Neural cell (in vitro differentiated cells): Measurements from ENCODE around the gene NKAIN4. TPM values are rescaled to one million over a fixed set of nuclear protein-coding genes. Genes with fewer than 3 reads are reported as not detected.

ENCODE experiments used
- H2AFZ ChIP-seq: fragments of 200-600, 300-800 bp; sonication (generic), shearing (Covaris generic); 2 replicates; pipeline ENCODE4 v1.6.0; 2014; ENCODE audit warnings: low read depth, mild to moderate bottlenecking, antibody characterized with exemption, low read length, moderate library complexity
- H3F3A ChIP-seq: fragments of 200-600 bp; shearing (Covaris generic); 2 replicates; pipeline ENCODE4 v1.6.1; 2016; ENCODE audit warnings: mild to moderate bottlenecking, moderate library complexity, mixed read lengths, antibody characterized with exemption, low read length; ENCODE audit not compliant: insufficient read depth, poor library complexity, severe bottlenecking
- H3K27ac ChIP-seq: fragments of 200-600, 300-800 bp; sonication (generic), shearing (Covaris generic); 2 replicates; pipeline ENCODE4 v1.5.1; 2014; ENCODE audit warnings: mild to moderate bottlenecking, low read length, moderate library complexity
- H3K27me3 ChIP-seq: fragments of 300-800, 200-600 bp; sonication (generic), shearing (Covaris generic); 2 replicates; pipeline ENCODE4 v1.6.0; 2014; ENCODE audit warnings: mild to moderate bottlenecking, low read depth, low read length, moderate library complexity; ENCODE audit not compliant: insufficient read depth
- H3K36me3 ChIP-seq: fragments of 300-800, 200-600 bp; sonication (generic), shearing (Covaris generic); 2 replicates; pipeline ENCODE4 v1.5.1; 2014; ENCODE audit warnings: mild to moderate bottlenecking, antibody characterized with exemption, low read length, moderate library complexity; ENCODE audit not compliant: insufficient read depth
- H3K4me2 ChIP-seq: fragments of 300-800, 200-600 bp; sonication (generic), shearing (Covaris generic); 2 replicates; pipeline ENCODE4 v1.6.0; 2014; ENCODE audit warnings: mild to moderate bottlenecking, low read length
- H3K4me3 ChIP-seq: fragments of 300-800, 200-600 bp; sonication (generic), shearing (Covaris generic); 2 replicates; pipeline ENCODE4 v1.5.1; 2014; ENCODE audit warnings: mild to moderate bottlenecking, low read length, moderate library complexity
- H3K79me2 ChIP-seq: fragments of 200-600 bp; shearing (Covaris generic); replicated peaks from 2 replicates; pipeline ENCODE4 v1.6.0; 2014; ENCODE audit warnings: mild to moderate bottlenecking, low read length, moderate library complexity; ENCODE audit not compliant: insufficient read depth
- H3K9ac ChIP-seq: fragments of 300-800, 200-600 bp; sonication (generic), shearing (Covaris generic); 2 replicates; pipeline ENCODE4 v1.6.1; 2016; ENCODE audit warnings: mild to moderate bottlenecking, low read length, mixed read lengths
- H3K9me2 ChIP-seq: fragments of 200-600 bp; shearing (Covaris generic); 2 replicates; pipeline ENCODE4 v1.6.1; 2016; ENCODE audit warnings: mild to moderate bottlenecking, low read length, mixed read lengths; ENCODE audit not compliant: insufficient read depth
- H3K9me3 ChIP-seq: fragments of 200-600, 300-800 bp; sonication (generic), shearing (Covaris generic); 2 replicates; pipeline ENCODE4 v1.6.1; 2016; ENCODE audit warnings: mild to moderate bottlenecking, mixed run types, low read length, moderate library complexity, mixed read lengths
- H4K20me1 ChIP-seq: fragments of 200-600 bp; shearing (Covaris generic); 2 replicates; pipeline ENCODE4 v1.6.1; 2016; ENCODE audit warnings: mild to moderate bottlenecking, mixed run types; ENCODE audit not compliant: insufficient read depth
- CTCF ChIP-seq: fragments of 450-650 bp; IDR thresholded peaks from 2 replicates; pipeline ENCODE4 v1.5.1; 2014; ENCODE audit warnings: antibody characterized with exemption, mild to moderate bottlenecking, moderate library complexity; ENCODE audit not compliant: poor library complexity, severe bottlenecking
- EP300 ChIP-seq: fragments of 450-650 bp; conservative IDR thresholded peaks from 2 replicates; pipeline ENCODE4 v1.6.1; 2014; ENCODE audit warnings: antibody characterized with exemption, mild to moderate bottlenecking, moderate library complexity; ENCODE audit not compliant: poor library complexity, severe bottlenecking
- EZH2 ChIP-seq: fragments of 200-600, 300-800 bp; shearing (Covaris generic), sonication (generic); IDR thresholded peaks from 2 replicates; pipeline ENCODE4 v1.6.1; 2014; ENCODE audit warnings: antibody characterized with exemption, low read length, borderline replicate concordance, mild to moderate bottlenecking; ENCODE audit not compliant: insufficient read depth, poor library complexity, severe bottlenecking
- MXI1 ChIP-seq: fragments of 450-650 bp; conservative IDR thresholded peaks from 2 replicates; pipeline ENCODE4 v1.6.1; 2014; ENCODE audit warnings: antibody characterized with exemption, mild to moderate bottlenecking; ENCODE audit not compliant: poor library complexity, severe bottlenecking
- POLR2AphosphoS5 ChIP-seq: IDR thresholded peaks from 2 replicates; pipeline ENCODE4 v1.6.1; 2012
- RAD21 ChIP-seq: fragments of 450-650 bp; conservative IDR thresholded peaks from 2 replicates; pipeline ENCODE4 v1.6.1; 2014; ENCODE audit warnings: antibody characterized with exemption, mild to moderate bottlenecking, moderate library complexity
- SMC3 ChIP-seq: fragments of 450-650 bp; conservative IDR thresholded peaks from 2 replicates; pipeline ENCODE4 v1.6.1; 2014; ENCODE audit warnings: antibody characterized with exemption, mild to moderate bottlenecking, moderate library complexity; ENCODE audit not compliant: poor library complexity
- TAF1 ChIP-seq: IDR thresholded peaks from 2 replicates; pipeline ENCODE4 v1.6.1; 2012; ENCODE audit warnings: low read depth
- polyA plus RNA-seq: library from polyadenylated mRNA; depleted of rRNA; stranded (reverse); fragments of >200 nt; gene quantifications from 2 replicates; pipeline ENCODE4 v1.2.3, GENCODE V29; 2014
- TF ChIP-seq, protein P1 (sequence below): IDR thresholded peaks from 2 replicates; pipeline ENCODE4 v1.6.1; 2012; ENCODE audit warnings: borderline replicate concordance

The NKAIN4 gene
- polyA plus RNA-seq, 1 donor from 2014 or later = 11.2 TPM

- TF ChIP-seq MXI1 (no peak), EP300 (no peak), CTCF (no peak), RAD21 (no peak), SMC3 (no peak), EZH2 (no peak), POLR2AphosphoS5 (no peak), TAF1 (no peak)
- TF ChIP-seq, protein P1, sequence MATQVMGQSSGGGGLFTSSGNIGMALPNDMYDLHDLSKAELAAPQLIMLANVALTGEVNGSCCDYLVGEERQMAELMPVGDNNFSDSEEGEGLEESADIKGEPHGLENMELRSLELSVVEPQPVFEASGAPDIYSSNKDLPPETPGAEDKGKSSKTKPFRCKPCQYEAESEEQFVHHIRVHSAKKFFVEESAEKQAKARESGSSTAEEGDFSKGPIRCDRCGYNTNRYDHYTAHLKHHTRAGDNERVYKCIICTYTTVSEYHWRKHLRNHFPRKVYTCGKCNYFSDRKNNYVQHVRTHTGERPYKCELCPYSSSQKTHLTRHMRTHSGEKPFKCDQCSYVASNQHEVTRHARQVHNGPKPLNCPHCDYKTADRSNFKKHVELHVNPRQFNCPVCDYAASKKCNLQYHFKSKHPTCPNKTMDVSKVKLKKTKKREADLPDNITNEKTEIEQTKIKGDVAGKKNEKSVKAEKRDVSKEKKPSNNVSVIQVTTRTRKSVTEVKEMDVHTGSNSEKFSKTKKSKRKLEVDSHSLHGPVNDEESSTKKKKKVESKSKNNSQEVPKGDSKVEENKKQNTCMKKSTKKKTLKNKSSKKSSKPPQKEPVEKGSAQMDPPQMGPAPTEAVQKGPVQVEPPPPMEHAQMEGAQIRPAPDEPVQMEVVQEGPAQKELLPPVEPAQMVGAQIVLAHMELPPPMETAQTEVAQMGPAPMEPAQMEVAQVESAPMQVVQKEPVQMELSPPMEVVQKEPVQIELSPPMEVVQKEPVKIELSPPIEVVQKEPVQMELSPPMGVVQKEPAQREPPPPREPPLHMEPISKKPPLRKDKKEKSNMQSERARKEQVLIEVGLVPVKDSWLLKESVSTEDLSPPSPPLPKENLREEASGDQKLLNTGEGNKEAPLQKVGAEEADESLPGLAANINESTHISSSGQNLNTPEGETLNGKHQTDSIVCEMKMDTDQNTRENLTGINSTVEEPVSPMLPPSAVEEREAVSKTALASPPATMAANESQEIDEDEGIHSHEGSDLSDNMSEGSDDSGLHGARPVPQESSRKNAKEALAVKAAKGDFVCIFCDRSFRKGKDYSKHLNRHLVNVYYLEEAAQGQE = no peak
- Histone ChIP-seq H3K79me2 (no peaks in the 10 kb centered on the region), H2AFZ (no peak overlapping the region), H4K20me1 (no peaks in the 10 kb centered on the region), H3K27ac (no peak overlapping the region), H3K36me3 (no peaks in the 10 kb centered on the region), H3K4me2 (no peak overlapping the region), H3K9ac (no peak overlapping the region), H3K9me3 (no peaks in the 10 kb centered on the region), H3K9me2 (no peaks in the 10 kb centered on the region), H3F3A (no peaks in the 10 kb centered on the region), H3K4me3 (no peak overlapping the region), H3K27me3 (no peaks in the 10 kb centered on the region)
These were observed 16.2 kb downstream of the NKAIN4 start for GRCh38 chr20:63238031-63238430.

DNA sequence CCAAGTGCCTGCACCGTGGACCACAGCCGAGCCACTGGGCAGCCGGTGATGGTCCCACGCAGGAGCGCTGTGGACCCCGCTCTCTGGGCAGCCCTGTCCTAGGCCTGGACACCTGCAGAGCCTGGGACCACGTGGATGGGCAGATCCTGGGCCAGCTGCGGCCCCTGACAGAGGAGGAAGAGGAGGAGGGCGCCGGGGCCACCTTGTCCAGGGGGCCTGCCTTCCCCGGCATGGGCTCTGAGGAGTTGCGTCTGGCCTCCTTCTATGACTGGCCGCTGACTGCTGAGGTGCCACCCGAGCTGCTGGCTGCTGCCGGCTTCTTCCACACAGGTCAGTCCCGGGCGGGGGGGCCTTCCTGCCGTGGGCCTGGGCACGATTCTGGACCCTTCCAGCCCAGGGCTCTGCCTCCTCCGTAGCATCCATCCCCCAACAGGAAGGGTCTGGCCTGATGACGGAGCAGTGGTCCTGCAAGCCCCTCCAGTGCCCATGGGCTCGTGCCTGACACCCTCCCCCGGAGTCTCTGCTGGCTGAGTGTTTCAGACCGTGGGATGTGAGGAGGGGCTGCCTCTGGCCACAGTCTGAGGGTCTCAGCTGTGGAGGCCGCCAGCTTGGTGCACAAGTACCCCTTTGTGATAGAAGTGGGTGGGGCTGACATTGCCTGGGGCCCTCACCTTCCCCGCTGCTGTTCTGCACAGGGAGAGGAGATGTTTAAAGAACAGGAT lies 18.0 kb downstream of the NKAIN4 start:
- H3K9ac ChIP-seq = no peak overlapping the region
- TF ChIP-seq, protein P1 = no peak
- TF ChIP-seq CTCF (no peak), RAD21 (no peak), MXI1 (no peak), POLR2AphosphoS5 (no peak), EZH2 (no peak), TAF1 (no peak), SMC3 (no peak), EP300 (no peak)
- no peaks in the 10 kb centered on the region for H3K79me2 ChIP-seq
- H3K27me3 ChIP-seq = no peaks in the 10 kb centered on the region
- no peaks in the 10 kb centered on the region for H4K20me1 ChIP-seq
- H3K9me3 ChIP-seq = no peaks in the 10 kb centered on the region
- no peaks in the 10 kb centered on the region for H3F3A ChIP-seq
- no peak overlapping the region for H2AFZ ChIP-seq
- H3K4me2 ChIP-seq = no peak overlapping the region
- no peaks in the 10 kb centered on the region for H3K36me3 ChIP-seq
- H3K4me3 ChIP-seq = no peak overlapping the region
- no peaks in the 10 kb centered on the region for H3K9me2 ChIP-seq
- no peak overlapping the region for H3K27ac ChIP-seq
